Duodenal mucosa (tissue), 2 donors: Measurements from ENCODE around the gene PPP5C.
"Not testable (repeated sequence)": the region's sequence is repeated elsewhere in the genome, so short reads cannot be mapped to it uniquely, and the experiment has no call there.

Source experiments
- H3K27ac ChIP-seq: one replicate; pipeline ENCODE4 v1.7.0; 2013; ENCODE audit warnings: low read depth, low read length
- H3K27me3 ChIP-seq, 2 donors: one replicate each; pipeline ENCODE4 v1.7.0; 2013; ENCODE audit warnings: low read length in 2 of 2, control low read depth in 1 of 2; ENCODE audit not compliant: insufficient read depth in 2 of 2, control insufficient read depth in 1 of 2
- H3K36me3 ChIP-seq, 2 donors: one replicate each; pipeline ENCODE4 v1.7.0; 2013; ENCODE audit warnings: low read length in 2 of 2, control low read depth in 1 of 2; ENCODE audit not compliant: insufficient read depth in 2 of 2, control insufficient read depth in 1 of 2
- H3K4me1 ChIP-seq, 2 donors: one replicate each; pipeline ENCODE4 v1.7.0; 2013; ENCODE audit warnings: low read length in 2 of 2, control low read depth in 1 of 2; ENCODE audit not compliant: insufficient read depth in 2 of 2, control insufficient read depth in 1 of 2
- H3K4me3 ChIP-seq, 2 donors: one replicate each; pipeline ENCODE4 v1.7.0; 2013; ENCODE audit warnings: low read length in 2 of 2, low read depth in 1 of 2
- H3K9ac ChIP-seq, 2 donors: one replicate each; pipeline ENCODE4 v1.7.0; 2013; ENCODE audit warnings: low read length in 2 of 2, low read depth in 1 of 2
- H3K9me3 ChIP-seq, 2 donors: one replicate each; pipeline ENCODE4 v1.7.0; 2013; ENCODE audit warnings: low read length in 2 of 2, control low read depth in 1 of 2; ENCODE audit not compliant: control insufficient read depth in 1 of 2

PPP5C gene

DNA sequence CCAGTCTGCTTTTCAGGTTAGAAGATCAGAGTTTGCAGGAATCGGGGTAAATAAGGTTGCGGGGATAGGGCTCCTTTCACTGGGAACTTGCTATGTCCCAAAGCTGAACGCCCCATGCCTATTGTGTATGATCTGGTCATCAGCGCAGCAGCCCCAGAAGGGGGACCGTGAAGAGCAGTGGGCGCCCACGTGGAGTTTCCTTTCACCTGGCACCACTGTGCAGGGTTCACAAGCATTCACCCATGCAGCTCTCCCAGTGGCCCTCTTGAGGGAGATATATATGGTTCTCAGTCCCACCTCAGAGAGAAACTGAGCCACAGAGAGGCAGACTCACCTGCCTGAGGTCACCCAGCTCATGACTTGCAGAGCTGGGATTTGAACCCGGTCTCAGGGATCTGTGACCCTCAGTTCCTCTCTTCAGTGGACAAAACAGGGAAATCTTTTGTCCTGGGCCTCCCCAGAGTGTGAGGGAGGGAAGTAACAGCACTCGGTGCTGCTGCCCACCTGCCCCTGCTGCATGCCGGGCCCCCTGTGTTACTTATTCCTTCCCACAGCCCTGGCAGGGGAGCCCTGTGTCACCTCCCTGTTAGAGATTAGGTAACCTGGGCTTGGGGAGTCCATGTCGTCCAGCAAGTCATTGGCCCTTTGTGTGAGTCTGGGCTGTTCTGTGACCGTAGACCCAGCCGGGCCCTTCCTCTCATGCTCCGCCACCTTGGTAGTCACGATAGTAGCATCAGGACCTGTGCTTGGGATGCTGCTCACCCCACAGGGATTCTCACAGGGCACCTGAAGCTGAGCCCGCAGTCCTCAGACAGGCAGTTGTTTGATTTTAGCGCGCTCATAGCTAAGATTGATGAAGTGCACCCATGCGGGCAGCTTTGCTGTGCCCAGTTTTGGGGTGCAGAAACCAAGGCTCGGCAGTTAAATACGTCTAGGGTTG is 27.9 kb downstream of the PPP5C start:
- Histone ChIP-seq H3K9ac (no peak overlapping the region), H3K36me3 (peaks cover 20 to 43% of the 10 kb centered on the region in 2 donors), H3K4me3 (no peak overlapping the region), H3K27ac (no peak overlapping the region), H3K4me1 (peaks cover 9 to 11% of the 10 kb centered on the region in 2 donors), H3K9me3 (no peaks in the 10 kb centered on the region), H3K27me3 (no peaks in the 10 kb centered on the region)

- H3K4me3 ChIP-seq, H3K9me3 ChIP-seq, H3K27ac ChIP-seq, H3K9ac ChIP-seq, H3K27me3 ChIP-seq: not testable (repeated sequence)
- Histone ChIP-seq H3K4me1 (peaks cover 9 to 11% of the 10 kb centered on the region in 2 donors), H3K36me3 (peaks cover 26 to 43% of the 10 kb centered on the region in 2 donors)
These were observed 28.7 kb downstream of the PPP5C start for GRCh38 chr19:46375476-46376067.

- H3K27ac ChIP-seq: no peak overlapping the region
- H3K4me1 ChIP-seq: peaks cover 9 to 11% of the 10 kb centered on the region in 2 donors
These were observed 29.6 kb downstream of the PPP5C start for GRCh38 chr19:46376241-46377153.

GRCh38 chr19:46378268-46378667 is 31.4 kb downstream of the PPP5C start:
- Histone ChIP-seq H3K9ac (no peak overlapping the region), H3K4me1 (peaks cover 5 to 9% of the 10 kb centered on the region in 2 donors), H3K27ac (no peak overlapping the region), H3K9me3 (no peaks in the 10 kb centered on the region), H3K27me3 (no peaks in the 10 kb centered on the region), H3K4me3 (no peak overlapping the region), H3K36me3 (peaks cover 33 to 59% of the 10 kb centered on the region in 2 donors)

More at GRCh38 chr19:46376241-46377153, 29.6 kb downstream of the PPP5C start:
- no peak overlapping the region for H3K4me3 ChIP-seq
- no peak overlapping the region for H3K9ac ChIP-seq
- peaks cover 27 to 42% of the 10 kb centered on the region in 2 donors for H3K36me3 ChIP-seq
- no peaks in the 10 kb centered on the region for H3K9me3 ChIP-seq
- no peaks in the 10 kb centered on the region for H3K27me3 ChIP-seq

DNA sequence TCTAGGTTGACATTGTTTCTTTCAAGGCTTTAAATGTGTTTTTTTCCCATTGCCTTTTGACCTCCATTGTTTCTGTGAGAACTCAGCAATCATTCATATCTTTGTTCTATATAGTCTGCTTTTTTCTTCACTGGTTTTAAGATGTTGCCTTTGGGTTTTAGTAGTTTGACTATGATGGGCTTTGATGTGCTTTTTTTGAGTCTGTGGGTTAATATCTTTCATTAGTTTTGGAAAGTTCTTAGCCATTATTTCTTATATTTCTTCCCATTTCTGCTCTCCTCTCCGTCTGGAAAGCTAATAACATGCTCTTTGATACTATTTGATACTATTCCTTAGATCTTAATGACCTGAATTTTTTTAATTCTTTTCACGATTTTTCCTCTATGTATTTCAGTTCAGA is 33.8 kb downstream of the PPP5C start:
- Histone ChIP-seq H3K4me3 (no peak overlapping the region), H3K27me3 (no peaks in the 10 kb centered on the region), H3K9me3 (no peaks in the 10 kb centered on the region), H3K9ac (no peak overlapping the region), H3K27ac (no peak overlapping the region), H3K36me3 (peaks cover 46 to 73% of the 10 kb centered on the region in 2 donors), H3K4me1 (no peaks in the 10 kb centered on the region)

GRCh38 chr19:46381346-46381745 is 34.5 kb downstream of the PPP5C start:
- H3K9me3 ChIP-seq: no peaks in the 10 kb centered on the region
- H3K36me3 ChIP-seq: peaks cover 41 to 72% of the 10 kb centered on the region in 2 donors
- no peaks in the 10 kb centered on the region for H3K4me1 ChIP-seq
- no peaks in the 10 kb centered on the region for H3K27me3 ChIP-seq
- no peak overlapping the region for H3K27ac ChIP-seq
- H3K4me3 ChIP-seq: no peak overlapping the region
- H3K9ac ChIP-seq: no peak overlapping the region

- Histone ChIP-seq H3K9me3 (no peaks in the 10 kb centered on the region), H3K9ac (no peak overlapping the region), H3K4me3 (no peak overlapping the region), H3K27ac (no peak overlapping the region), H3K27me3 (no peaks in the 10 kb centered on the region), H3K4me1 (no peaks in the 10 kb centered on the region), H3K36me3 (peaks cover 37 to 69% of the 10 kb centered on the region in 2 donors)
These were observed 35.0 kb downstream of the PPP5C start for GRCh38 chr19:46381756-46382345.

GRCh38 chr19:46383171-46383815 is 36.4 kb downstream of the PPP5C start:
- Histone ChIP-seq H3K27ac (no peak overlapping the region), H3K4me1 (no peaks in the 10 kb centered on the region), H3K9ac (no peak overlapping the region), H3K36me3 (peaks cover 38 to 73% of the 10 kb centered on the region in 2 donors), H3K9me3 (no peaks in the 10 kb centered on the region), H3K27me3 (no peaks in the 10 kb centered on the region), H3K4me3 (no peak overlapping the region)

GRCh38 chr19:46383846-46384245 is 37.0 kb downstream of the PPP5C start:
- Histone ChIP-seq H3K27me3 (no peaks in the 10 kb centered on the region), H3K27ac (no peak overlapping the region), H3K9me3 (no peaks in the 10 kb centered on the region), H3K36me3 (peaks cover 44 to 78% of the 10 kb centered on the region in 2 donors), H3K4me1 (no peaks in the 10 kb centered on the region), H3K9ac (no peak overlapping the region), H3K4me3 (no peak overlapping the region)
